ENCODE results near the gene LEP.
"Not testable (repeated sequence)": the region's sequence is repeated elsewhere in the genome, so short reads cannot be mapped to it uniquely, and the experiment has no call there.

LEP gene

DNA sequence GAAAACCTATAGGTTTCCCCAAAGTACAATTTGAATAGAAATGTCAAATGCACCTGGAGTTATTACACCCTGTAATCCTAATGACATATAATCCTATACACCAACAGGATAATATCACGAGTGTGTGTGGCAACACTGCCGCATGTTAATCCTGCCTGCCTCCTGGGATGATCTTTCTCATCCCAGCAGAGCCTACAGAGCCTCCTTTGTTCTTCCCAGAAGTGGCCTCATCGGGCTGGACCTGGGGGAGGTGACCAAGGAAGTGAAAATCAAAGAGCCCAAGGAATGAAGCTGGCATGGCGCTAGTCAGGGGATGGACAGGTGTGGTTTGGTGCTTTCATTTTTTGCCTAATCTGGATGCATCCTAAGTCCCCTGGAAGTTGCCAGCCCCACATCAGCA, 29.5 kb upstream of the LEP start:
- no peak for DNase-seq

DNA sequence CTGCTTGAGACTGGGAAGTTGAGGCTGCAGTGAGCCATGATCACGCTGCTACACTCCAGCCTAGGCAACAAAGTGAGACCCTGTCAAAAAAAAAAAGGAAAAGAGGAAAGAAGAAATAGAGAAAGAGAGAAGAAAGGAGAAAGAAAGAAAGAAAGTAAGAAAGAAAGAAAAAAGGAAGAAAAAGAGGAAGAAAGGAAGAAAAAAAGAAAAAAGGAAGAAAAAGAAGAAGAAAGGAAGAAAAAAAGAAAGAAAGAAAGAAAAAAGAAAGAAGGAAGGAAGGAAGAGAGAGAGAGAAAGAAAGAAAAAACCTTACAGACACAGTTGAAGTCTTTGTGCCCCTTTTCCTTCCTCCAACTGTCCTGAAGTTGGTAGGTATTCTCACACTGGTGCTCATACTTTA, 26.6 kb upstream of the LEP start:
- no peak for DNase-seq

DNA sequence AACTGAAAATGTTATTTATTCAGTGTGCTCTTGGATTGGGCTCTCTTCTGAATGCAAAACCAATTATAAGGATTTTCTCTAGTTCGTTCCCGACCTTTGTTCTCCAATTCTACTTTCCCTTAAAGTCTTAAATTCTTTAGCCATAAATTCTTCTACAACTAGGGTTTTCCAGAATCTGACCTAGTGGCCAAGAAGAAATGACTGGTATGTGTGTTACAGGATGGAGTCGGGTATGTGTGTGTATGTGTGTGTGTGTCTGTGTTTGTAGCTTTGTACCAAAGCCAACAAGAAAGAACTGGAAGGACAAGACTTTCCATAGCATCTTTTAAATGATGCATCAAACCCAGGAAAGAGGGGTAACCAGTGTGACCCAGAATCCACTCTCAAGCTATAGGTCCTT, 25.8 kb upstream of the LEP start:
- no peak for DNase-seq

DNA sequence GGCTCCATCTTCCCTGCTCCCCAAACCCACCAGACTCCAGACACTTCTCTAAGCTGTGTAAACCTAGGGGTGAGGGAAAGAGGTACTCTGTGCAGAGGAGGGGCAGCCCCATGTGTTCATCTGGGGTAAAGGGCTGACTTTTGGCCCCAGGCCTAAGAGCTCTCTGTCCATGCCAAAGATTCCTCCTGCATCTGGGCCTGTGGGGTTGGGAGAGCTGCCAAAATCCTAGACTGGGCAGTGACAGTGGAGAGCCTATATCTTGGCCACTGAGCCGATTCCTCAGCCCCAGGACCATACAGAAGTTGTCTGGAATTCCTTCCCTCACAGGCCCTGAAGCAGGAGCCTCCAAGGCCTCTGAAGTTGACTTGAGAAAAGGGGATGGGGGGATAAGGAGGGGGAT, 25.3 kb upstream of the LEP start:
- DNase-seq, result no peak

DNA sequence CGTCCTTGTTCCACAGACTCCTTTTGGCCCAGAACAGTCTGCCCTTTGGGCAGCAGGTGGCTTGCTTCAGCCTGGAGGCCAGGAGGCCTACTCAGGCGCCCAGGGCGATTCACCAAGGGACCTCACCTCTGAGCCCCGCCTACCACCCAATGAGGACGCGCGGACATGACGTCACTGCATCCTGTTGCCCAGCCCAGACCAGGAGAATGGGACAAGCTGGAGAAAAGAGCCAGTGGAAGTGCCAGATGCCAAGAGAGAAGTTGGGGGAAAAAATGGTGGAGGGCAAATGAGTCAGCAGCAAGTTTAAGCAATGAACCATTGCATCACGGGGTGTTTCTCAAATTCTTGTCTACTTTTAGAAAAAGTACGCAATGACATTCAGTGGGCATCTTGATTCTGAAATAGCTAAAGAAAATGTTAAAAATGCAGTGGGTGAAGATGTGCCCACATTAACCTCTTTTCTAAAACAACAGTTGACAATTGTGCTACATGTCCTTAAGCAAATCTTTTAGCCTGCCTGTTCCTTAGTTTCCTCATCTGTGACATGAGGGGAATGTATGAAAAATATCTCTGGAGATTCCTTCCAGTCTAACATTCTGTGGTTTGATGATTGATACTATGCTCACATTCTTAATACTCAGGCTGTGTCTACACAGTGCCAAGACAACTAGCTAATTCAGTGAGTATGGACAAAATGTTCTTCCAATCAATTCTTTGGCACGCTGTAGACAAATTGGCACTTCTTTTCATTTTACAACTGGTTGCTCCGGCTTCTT, 23.9 kb upstream of the LEP start:
- DNase-seq, result no peak

DNA sequence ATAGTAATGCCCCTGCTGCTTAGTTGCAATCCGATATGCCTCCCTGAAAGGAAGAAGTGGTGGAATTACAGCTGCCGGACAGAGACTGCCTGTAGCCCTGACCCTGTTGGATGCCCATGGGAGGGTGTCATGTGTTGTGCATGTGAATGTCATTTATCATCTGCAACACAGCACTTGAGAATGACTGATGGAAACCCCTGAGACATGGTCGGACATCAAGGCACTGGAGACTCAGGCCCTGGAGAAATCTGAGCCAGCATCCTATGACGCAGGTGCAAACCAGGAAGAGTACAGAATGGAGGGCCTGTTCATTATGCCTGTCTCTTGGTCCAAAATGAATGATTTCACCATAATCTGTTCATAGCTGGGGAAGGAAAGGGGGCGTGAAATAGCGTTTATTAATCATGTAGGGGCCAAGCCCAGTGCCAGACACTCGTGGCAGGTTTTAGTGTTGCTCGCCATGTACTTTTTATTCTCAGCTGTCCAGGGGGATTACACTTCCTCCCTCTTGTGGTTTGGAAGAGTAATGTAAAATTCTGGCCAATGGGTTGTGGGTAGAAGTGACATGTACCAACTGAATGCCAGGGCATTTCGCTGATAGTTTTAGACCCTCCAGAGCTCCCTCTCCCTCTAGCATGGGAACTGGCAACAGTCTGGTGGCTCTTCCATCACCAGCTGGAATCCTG, 23.0 kb upstream of the LEP start:
- no peak for DNase-seq

DNA sequence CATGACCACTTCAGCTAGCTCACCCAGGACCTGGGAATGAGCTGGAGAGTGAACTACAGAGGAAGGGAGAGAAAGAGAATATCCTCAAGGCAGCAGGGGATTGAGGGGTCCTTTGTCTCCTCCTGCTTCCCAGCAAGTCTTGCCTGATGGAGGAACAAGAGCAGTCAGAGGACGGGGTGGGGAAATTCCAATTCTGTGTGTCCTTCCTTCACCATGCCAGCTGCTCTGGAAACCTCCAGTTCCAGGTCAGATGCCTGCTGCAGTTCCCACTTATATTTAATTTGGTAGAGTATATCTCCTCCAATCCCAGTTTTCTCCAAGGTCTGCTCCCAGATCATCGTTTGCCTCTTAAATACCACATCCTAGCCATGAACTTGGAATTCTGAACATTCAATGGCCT, 21.4 kb upstream of the LEP start:
- no peak for DNase-seq

DNA sequence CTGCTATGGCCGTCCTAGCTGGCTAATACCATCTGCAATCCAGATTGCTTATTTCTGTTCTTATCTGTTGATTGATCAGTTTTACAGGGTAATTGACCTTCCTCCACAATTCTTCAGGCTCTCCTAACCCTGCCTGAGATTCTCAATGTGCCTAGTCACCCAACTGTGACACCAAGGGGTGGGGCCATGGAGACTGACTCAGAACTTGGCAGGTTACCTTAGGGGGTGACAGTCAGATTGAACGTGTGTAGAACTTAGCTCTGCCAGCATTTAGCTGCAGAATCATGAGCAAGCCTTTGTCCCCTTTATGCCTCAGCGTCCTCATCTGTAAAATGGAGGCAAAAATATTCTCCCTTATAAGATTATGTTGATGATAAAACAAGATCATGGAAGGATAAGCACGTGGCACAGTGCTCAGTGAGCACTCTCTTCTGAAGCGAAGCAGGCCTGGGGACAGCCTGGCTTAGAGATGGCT, 19.1 kb upstream of the LEP start:
- DNase-seq, result no peak

DNA sequence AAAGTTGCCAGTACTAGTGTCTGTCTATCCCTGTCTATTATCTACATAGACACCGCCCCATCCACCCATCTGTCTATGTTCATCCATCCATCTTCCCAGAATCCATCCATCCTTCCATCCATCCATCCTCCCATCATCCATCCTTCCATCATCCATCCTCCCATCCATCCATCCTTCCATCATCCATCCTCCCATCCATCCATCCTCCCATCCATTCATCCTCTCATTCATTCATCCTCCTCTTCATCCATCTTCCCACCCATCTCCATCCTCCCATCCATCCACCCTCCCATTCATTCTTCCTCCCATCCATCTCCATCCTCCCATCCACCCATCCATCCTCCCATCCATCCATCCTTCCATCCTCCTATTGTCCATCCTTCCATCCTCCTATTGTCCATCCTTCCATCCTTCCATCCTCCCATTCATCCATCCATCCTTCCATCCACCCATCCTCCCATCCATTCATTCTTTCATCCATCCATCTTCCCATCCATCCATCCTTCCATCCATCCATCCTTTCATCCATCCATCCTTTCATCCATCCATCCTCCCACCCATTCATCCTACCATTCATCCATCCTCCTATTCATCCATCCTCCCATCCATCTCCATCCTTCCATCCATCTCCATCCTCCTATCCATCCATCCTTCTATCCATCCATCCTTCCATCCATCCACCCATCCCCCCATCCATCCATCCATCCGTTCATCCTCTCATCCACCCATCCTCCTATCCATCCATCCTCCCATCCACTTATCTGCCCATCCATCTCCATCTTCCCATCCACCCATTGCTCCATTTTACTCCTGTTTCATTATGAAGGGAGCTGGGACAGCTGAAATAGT, 14.7 kb upstream of the LEP start:
- no peak for DNase-seq

DNA sequence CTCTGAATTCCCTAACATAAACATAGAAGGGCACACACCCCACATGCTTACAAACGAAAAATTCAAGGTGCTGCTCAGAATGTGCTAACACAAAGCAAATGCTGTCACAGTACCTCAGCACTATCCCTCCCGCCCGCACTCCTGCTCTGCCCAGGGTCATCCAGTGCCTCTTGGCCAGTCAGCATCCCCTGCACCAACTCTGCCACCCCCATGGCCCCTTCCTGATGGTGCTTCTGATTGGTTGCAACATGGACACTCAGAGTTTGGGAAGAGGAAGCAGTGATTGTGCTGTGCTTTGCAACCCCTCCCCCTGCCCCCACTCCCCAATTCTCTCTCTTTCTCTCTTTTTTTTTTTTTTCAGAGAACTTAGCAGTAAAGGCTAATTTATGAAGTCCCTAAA, 13.8 kb upstream of the LEP start:
- no peak for DNase-seq

DNA sequence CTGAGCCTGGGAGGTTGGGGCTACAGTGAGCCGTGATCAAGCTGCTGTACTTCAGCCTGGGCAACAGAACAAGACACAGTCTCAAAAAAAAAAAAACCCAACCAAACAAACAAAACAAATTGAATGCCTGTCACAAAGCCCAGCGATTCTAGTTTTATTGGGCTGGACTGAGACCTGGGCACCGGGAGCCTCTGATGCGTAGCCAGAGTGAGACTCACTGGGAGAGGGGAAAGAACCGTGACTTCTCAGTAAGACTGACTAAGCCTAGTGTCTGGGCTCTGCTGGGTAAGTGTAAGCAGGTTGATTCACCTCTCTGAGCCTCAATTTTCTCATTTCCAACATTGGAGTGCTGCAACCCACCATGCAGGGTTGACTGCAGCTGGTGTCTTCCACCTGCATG, 10.1 kb upstream of the LEP start:
- DNase-seq, result no peak

DNA sequence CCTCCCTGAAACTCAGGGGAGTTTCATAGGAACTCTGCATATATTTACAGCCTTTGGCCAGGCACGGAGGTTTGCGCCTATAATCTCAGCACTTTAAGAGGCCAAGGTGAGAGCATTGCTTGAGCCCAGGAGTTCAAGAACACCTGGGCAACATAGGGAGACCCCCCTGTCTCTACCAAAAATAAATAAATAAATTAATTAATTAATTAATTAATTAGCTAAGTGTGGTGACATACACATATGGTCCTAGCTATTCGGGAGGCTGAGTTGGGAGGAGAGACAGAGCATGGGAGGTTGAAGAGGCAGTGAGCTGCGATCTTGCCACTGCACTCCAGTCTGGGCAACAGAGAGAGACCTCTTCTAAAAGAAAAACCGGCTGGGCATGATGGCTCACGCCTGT, 9.4 kb upstream of the LEP start:
- DNase-seq, result no peak

DNA sequence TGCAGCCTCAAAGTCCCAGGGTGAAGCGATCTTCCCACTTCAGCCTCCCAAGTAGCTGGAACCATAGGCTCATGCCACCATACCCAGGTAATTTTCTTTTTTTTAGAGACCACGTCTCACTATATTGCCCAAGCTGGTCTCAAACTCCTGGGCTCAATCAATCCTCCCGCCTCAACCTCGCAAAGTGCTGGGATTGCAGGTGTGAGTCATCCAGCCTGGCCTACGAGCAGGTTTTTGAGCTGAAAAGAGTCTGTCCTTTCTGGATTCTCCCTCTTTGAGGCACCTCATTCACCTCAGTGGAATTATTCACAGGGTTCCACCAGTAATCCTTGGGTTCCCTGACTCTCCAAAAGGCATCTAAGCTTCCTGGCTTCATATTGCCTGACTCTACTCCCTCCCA, 7.6 kb upstream of the LEP start:
- DNase-seq, result no peak

DNA sequence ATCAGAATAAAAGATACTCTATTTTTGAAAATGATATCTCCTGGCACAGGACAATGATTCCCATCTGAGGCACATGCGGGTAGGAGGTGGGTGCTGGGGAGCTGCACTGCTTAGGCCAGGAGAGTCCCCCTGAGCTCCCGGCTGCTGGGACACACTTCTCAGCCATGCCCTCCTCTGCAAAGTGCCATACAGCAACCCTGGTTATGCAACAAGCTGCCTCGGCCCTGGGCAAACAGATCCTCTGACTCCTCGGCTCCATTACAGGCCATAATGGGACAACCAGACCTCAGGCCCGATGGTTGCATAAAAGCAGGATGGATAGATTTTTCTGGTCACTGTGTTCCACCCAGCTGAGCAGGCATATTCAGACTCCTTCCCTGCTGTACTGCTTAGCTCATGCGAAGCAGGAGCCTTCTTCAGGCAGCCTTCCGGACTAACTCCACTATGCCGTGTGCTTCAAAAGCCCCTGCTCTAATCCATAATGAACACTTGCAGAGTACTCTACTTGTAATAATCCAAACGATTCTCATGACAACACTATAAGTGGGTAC, 6.5 kb upstream of the LEP start:
- DNase-seq, result no peak

DNA sequence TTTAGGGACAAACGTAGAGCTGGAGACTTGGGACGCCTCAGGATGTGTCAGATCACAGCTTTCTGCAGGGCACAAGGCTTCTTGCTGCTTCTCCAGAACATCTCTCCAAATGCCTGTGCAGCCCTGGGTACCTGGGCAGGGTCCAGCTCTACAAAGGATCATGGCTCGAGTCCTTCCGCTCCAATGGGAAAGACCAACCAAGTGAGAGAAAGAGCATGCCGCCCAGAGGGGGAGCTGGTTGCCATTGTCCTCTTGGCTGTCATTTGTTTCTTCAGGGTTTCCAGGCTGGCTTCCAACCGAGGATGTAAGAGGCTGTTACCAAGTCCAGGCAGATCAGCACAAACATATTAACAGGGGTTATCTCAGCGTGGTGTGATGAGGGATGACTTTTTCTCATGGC, 5.6 kb upstream of the LEP start:
- no peak for DNase-seq

DNA sequence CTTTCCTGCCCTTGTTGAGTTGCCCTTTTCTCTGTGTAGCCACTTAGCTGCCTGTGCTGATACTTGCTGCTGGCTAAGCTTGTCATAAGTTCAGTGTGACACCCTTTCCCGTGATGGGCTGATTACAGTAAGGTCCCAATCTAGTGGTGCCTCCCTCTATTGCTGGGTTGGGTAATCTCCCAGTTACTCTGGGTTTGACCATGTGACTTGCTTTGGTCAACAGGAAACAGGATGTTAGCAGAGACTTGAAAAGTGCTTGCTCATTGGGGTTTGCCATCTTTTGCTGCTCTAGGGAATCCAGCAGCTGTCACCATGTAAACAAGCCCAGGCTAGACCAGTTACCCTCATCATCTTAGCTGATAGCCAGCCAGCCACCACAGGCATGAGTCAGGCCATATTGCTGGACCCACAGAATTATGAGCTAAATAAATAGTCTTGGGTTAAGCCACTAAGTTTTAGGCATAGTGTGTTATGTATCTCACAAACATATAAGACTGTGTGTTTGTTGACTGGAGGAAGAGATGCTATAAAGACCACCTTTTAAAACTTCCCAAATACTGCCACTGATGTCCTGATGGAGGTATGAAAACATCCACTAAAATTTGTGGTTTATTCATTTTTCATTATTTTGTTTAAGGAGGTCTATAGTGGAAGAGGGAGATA, 4.0 kb upstream of the LEP start:
- no peak for DNase-seq

DNA sequence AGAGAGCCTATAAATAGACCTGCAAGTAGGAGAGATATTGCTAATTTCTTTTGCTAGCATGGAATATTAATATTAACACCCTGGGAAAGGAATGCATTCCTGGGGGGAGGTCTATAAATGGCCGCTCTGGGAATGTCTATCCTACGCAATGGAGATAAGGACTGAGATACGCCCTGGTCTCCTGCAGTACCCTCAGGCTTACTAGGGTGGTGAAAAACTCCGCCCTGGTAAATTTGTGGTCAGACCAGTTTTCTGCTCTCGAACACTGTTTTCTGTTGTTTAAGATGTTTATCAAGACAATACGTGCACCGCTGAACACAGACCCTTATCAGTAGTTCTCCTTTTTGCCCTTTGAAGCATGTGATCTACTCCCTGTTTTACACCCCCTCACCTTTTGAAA, 1.9 kb upstream of the LEP start:
- DNase-seq, result not testable (repeated sequence)

DNA sequence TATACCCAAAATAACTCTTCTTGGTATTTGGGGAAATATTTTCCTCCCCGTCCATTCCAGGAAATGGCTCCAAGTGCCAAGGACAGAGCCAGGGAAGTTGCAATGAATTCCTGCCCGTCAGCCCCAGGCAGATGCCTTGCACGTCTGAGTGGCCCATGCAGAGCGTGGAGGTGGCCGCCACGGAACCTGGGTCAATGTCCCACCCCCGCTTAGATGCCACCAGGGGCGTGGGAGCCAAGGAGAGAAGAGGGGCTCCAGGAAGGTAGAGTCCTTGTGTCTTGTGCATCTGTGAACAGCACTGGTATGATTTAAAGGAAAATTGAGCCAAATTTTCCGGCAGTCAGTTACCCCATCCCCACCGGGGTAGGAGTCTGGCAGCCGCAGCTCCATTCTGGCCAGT, 1.6 kb downstream of the LEP start:
- DNase-seq, result no peak

DNA sequence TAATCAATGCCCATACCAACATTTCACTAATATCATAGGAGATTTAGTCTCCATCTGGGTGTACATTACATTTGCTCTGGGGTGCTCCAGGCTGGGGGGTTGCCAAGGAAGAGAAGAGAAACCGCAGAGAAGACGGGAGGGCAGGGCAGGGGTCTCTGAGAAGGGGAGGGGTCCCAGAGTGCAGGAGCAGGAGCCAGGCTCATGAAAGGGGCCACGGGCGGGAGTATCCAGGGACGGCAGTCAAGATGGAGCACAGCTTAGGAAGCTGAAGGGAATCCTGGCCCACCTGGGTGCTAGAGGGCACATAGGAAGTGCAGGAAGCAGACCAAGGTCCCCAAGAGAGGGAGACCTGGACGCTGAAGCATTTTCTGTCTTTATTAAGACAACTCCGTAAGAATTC, 2.2 kb downstream of the LEP start:
- no peak for DNase-seq

DNA sequence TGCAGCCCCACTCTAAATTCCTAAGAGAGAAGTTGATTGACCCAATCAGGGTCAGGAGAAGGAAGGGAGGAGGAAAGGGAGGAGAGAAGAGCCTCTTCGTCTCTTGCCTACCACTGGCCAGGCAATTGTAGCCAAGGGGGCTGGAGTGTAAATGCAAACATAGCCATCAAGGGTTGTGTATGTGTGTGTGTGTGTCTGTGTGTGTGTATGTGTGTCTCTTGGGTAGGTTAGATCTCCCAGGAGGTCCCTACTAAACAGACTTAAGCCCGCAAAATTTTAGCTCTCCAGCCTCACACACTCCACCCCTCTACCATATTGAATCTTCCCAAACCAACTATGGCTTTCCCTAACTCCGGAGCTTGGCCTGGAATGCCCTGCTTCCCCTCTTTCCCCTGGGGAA, 3.8 kb downstream of the LEP start:
- DNase-seq, result no peak

DNA sequence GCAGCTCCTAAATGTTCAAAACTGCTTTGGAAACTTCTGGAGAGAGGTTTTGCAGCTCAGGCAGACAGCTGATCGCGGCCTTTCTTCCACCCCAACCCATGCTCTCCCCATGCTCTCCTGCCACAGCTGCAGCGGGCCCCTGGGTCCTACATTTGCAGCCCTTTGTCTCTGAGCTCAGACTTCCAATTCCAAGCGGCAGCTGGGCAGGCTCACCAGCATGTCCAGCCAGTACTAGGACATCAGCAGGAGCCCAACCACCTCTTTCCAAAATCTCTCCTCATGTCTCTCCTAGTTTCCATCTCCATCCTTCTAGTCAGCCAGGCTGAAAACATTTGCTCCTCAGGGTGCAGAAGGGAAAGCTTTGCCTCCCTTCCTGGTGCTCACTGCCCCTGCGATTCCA, 6.0 kb downstream of the LEP start:
- DNase-seq, result no peak

DNA sequence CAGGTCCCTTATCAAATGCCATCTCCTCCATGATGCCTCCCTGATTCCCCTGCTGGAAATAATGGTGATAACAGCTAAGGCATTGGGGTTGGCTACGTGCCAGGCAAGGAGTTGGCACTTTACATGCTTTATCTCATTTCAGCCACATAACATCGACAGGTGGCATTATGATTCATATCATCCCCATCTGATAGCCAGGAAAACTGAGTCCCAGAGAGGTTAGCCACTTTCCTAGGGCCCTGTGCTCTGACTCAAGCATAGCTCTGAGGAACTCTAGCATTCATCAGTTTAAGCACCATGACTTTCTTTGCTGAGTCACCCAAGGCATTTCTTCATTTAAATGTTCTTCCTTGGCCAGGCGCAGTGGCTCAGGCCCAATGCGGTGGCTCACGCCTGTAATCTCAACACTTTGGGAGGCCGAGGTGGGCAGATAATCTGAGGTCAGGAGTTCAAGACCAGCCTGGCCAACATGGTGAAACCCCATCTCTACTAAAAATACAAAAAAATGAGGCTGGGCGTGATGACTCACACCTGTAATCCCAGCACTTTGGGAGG, 6.6 kb downstream of the LEP start:
- no peak for DNase-seq

DNA sequence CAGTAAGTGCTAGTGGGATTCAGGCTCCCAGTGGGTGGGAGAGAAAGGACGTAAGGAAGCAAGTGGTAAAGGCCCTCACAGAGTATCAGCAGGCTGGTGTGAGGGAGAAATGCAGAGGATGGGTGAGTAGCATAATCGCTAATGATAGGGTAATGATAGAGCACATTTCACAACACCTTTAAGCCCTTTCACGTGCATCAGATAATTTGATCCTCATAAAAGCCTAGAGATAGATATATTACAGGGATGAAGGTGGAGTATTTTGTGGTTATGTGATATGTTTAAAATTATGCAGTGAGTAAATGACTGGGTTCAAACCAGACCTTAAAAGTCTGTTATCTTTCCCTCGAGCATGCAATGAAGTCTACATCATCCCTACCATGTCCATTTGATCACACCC, 10.3 kb downstream of the LEP start:
- DNase-seq, result no peak

All from NCI-H524 treated with DMSO at 0.1 percent for 48 hours (cell line).